Type B pancreatic cell (in vitro differentiated cells): ENCODE results near the gene KIRREL3. TPM values are rescaled to one million over a fixed set of nuclear protein-coding genes. Genes with fewer than 3 reads are reported as not detected.

ENCODE experiments used
- DNase-seq: peaks from one replicate; pipeline ENCODE4 v3.0.0; 2021; ENCODE audit warnings: mixed read lengths; ENCODE audit not compliant: unreplicated experiment; ENCODE audit errors: extremely low spot score
- H3K27ac Mint-ChIP-seq: 2 replicates; pipeline ENCODE4 v1.8.0; 2021; ENCODE audit warnings: mild to moderate bottlenecking, mixed read lengths
- H3K27me3 Mint-ChIP-seq: 2 replicates; pipeline ENCODE4 v1.8.0; 2021; ENCODE audit warnings: mixed read lengths
- H3K36me3 Mint-ChIP-seq: 2 replicates; pipeline ENCODE4 v1.8.0; 2021; ENCODE audit warnings: mixed read lengths
- H3K4me1 Mint-ChIP-seq: one replicate; pipeline ENCODE4 v1.8.0; 2021; ENCODE audit warnings: mixed read lengths; ENCODE audit not compliant: unreplicated experiment
- H3K4me3 Mint-ChIP-seq: 2 replicates; pipeline ENCODE4 v1.8.0; 2021; ENCODE audit warnings: mild to moderate bottlenecking, mixed read lengths
- H3K9me3 Mint-ChIP-seq: 2 replicates; pipeline ENCODE4 v1.8.0; 2021; ENCODE audit warnings: mixed read lengths
- CTCF ChIP-seq: fragments of 200-600 bp; sonication (generic); conservative IDR thresholded peaks from 2 replicates; pipeline ENCODE4 v1.5.0; 2021; ENCODE audit warnings: antibody characterized with exemption, mild to moderate bottlenecking
- total RNA-seq: library from RNA; stranded (reverse); gene quantifications from 2 replicates; pipeline ENCODE4 v1.2.1, GENCODE V29; 2021; ENCODE audit warnings: low replicate concordance

Gene KIRREL3
- total RNA-seq, 1 donor from 2014 or later: 4.1 TPM

- Mint-ChIP-seq H3K4me1 (peaks cover 23% of the 10 kb centered on the region), H3K4me3 (no peak overlapping the region), H3K27ac (no peak overlapping the region), H3K36me3 (no peaks in the 10 kb centered on the region), H3K9me3 (no peaks in the 10 kb centered on the region), H3K27me3 (peaks cover 15% of the 10 kb centered on the region)
- TF ChIP-seq CTCF: no peak
- DNase-seq: no peak
These were observed 342.1 kb downstream of the KIRREL3 start for GRCh38 chr11:126658306-126659056.

- DNase-seq: no peak
- H3K27ac Mint-ChIP-seq: no peak overlapping the region
- H3K27me3 Mint-ChIP-seq: peaks cover 7% of the 10 kb centered on the region
- H3K4me3 Mint-ChIP-seq: no peak overlapping the region
- no peaks in the 10 kb centered on the region for H3K36me3 Mint-ChIP-seq
- peaks cover under 1% of the 10 kb centered on the region for H3K9me3 Mint-ChIP-seq
- H3K4me1 Mint-ChIP-seq: peaks cover 13% of the 10 kb centered on the region
- TF ChIP-seq CTCF: no peak
These were observed 344.8 kb downstream of the KIRREL3 start for GRCh38 chr11:126655807-126656128.

GRCh38 chr11:126654886-126655806 is 345.4 kb downstream of the KIRREL3 start:
- Mint-ChIP-seq H3K36me3 (no peaks in the 10 kb centered on the region), H3K27ac (peak overlapping the region; percentile 36), H3K27me3 (peaks cover 7% of the 10 kb centered on the region), H3K9me3 (peaks cover 6% of the 10 kb centered on the region), H3K4me1 (peaks cover 13% of the 10 kb centered on the region), H3K4me3 (peak overlapping the region; percentile 41)
- no peak for TF ChIP-seq CTCF
- no peak for DNase-seq

- TF ChIP-seq CTCF: no peak
- Mint-ChIP-seq H3K27ac (no peak overlapping the region), H3K9me3 (peaks cover 11% of the 10 kb centered on the region), H3K27me3 (peaks cover 7% of the 10 kb centered on the region), H3K4me3 (no peak overlapping the region), H3K36me3 (no peaks in the 10 kb centered on the region), H3K4me1 (peaks cover 17% of the 10 kb centered on the region)
- DNase-seq: no peak
These were observed 347.5 kb downstream of the KIRREL3 start for GRCh38 chr11:126653040-126653439.

- TF ChIP-seq CTCF: no peak
- Mint-ChIP-seq H3K27me3 (peaks cover 3% of the 10 kb centered on the region), H3K36me3 (no peaks in the 10 kb centered on the region), H3K4me1 (peaks cover 11% of the 10 kb centered on the region), H3K9me3 (peaks cover 11% of the 10 kb centered on the region), H3K4me3 (no peak overlapping the region), H3K27ac (peak overlapping the region; percentile 61)
- no peak for DNase-seq
These were observed 352.8 kb downstream of the KIRREL3 start for GRCh38 chr11:126647735-126648134.
